Measurements from ENCODE around the gene DTX3.
"Not testable (repeated sequence)": the region's sequence is repeated elsewhere in the genome, so short reads cannot be mapped to it uniquely, and the experiment has no call there.

The DTX3 gene

DNA sequence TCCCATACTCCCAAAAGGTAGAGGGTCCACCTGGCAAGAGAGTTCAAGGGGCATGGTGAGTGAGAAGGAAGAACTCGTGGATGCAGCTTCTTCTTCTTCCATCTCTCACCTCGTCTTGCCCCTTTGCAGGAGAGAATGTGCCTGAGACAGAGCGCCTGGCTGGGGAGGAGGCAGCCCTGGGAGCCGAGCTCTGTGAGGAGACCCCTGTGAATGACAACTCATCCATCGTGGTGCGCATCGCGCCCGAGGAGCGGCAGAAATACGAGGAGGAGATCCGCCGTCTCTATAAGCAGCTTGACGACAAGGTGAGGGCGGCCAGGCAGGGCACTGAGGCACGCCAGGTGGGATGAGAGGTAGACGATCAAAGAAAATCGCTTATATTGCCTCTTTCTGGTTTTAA, 34.8 kb upstream of the DTX3 start:
- TF ChIP-seq ZFX (IDR thresholded peaks at IDR 0.05), result no peak
- TF ChIP-seq, protein P1, sequence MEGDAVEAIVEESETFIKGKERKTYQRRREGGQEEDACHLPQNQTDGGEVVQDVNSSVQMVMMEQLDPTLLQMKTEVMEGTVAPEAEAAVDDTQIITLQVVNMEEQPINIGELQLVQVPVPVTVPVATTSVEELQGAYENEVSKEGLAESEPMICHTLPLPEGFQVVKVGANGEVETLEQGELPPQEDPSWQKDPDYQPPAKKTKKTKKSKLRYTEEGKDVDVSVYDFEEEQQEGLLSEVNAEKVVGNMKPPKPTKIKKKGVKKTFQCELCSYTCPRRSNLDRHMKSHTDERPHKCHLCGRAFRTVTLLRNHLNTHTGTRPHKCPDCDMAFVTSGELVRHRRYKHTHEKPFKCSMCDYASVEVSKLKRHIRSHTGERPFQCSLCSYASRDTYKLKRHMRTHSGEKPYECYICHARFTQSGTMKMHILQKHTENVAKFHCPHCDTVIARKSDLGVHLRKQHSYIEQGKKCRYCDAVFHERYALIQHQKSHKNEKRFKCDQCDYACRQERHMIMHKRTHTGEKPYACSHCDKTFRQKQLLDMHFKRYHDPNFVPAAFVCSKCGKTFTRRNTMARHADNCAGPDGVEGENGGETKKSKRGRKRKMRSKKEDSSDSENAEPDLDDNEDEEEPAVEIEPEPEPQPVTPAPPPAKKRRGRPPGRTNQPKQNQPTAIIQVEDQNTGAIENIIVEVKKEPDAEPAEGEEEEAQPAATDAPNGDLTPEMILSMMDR (conservative IDR thresholded peaks at IDR 0.05), result no peak
- H3K27ac ChIP-seq, result no peak overlapping the region

DNA sequence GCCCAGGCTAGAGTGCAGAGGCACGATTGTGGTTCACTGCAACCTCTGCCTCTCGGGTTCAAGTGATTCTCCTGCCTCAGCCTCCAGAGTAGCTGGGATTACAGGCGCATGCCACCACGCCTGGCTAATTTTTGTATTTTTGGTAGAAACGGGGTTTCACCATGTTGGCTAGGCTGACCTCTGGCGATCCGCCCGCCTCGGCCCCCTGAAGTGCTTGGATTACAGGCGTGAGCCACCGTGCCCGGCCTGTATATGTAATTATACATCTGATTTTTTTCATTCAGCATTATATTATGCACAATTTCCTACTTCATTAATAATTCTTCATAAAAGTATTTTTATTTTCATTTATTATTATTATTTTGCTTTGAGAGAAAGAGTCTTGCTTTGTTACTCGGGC, 34.2 kb upstream of the DTX3 start:
- not testable (repeated sequence) for H3K27ac ChIP-seq

DNA sequence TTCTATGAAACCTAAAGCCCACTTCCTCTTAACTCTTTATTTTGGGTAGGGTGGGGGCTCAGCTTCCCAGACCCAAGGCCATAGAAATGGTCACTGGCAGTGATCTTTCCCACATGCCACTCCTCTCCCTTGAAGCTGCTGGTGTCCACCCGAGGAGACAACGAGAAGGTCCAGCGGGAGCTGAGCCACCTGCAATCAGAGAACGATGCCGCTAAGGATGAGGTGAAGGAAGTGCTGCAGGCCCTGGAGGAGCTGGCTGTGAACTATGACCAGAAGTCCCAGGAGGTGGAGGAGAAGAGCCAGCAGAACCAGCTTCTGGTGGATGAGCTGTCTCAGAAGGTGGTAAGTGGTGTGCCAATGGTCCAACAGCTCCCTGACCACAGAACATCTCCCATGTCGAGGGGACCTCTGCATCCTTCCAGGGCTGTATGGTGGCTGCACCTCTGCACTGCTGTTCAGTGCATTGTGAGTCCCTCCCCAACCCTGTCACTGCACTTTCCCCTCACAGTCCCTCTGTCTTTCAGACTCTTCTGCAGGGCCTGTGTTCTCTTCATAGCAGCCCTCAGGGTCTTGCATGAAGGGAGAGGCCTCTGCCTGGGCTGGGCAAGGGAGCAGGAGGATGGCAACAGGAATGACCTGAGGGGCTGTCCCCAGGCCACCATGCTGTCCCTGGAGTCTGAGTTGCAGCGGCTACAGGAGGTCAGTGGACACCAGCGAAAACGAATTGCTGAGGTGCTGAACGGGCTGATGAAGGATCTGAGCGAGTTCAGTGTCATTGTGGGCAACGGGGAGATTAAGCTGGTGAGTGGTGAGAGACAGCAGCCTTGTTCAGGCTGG, 32.5 kb upstream of the DTX3 start:
- H3K27ac ChIP-seq, result no peak overlapping the region
- TF ChIP-seq ZFX (IDR thresholded peaks at IDR 0.05), result no peak
- TF ChIP-seq, protein P1 (conservative IDR thresholded peaks at IDR 0.05), result no peak

DNA sequence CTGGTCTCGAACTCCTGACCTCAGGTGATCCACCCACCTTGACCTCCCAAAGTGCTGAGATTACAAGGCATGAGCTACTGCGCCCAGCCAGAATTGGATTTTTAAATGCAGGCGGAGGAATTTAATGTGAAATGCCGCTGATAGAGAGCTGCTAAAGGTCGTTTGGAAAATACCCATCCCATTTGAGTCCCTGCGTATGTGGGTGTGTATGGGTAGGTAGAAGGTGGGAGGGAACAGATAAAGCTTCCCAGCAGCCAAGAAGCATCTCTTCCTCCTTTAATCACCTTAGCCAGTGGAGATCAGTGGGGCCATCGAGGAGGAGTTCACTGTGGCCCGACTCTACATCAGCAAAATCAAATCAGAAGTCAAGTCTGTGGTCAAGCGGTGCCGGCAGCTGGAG, 29.8 kb upstream of the DTX3 start:
- no peak for TF ChIP-seq ZFX (IDR thresholded peaks at IDR 0.05)
- TF ChIP-seq, protein P1 (conservative IDR thresholded peaks at IDR 0.05), result no peak

DNA sequence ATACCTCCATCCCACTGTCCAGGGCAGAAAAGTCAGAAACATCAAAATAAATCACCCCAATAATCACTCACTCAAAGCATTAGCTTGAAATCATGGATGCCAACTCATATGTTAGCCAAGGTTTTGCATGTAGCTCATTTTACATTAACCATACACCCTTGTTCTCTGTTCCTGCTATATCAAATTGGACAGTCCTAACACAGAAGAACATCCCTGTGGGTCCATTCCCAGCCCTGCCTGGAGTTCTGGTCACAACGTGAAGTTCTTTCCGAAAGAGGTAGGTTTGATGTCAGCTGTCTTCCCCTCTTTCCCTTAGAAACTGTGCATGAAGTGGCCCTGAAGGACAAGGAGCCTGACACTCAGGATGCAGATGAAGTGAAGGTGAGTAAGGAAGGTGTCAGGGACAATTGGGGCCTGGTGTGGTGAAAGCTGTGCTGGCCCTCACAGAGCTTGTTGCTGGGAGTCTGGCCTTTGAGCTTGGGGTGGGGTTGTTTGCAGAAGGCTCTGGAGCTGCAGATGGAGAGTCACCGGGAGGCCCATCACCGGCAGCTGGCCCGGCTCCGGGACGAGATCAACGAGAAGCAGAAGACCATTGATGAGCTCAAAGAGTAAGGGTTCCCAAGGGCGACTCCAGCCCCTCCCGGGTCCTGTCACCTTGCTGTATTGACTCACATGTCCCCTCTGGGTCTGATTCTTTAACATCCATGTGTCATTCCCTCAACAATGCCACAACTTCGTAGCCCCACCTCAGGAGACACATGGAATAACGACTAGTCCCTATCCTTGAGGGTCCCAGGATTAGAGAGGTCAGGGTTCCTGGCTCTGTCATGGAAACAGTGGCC, 28.6 kb upstream of the DTX3 start:
- H3K27ac ChIP-seq, result no peak overlapping the region
- no peak for TF ChIP-seq ZFX (IDR thresholded peaks at IDR 0.05)
- TF ChIP-seq, protein P1 (conservative IDR thresholded peaks at IDR 0.05), result no peak

More for the DNA sequence above, 29.8 kb upstream of the DTX3 start:
- H3K27ac ChIP-seq, result no peak overlapping the region

DNA sequence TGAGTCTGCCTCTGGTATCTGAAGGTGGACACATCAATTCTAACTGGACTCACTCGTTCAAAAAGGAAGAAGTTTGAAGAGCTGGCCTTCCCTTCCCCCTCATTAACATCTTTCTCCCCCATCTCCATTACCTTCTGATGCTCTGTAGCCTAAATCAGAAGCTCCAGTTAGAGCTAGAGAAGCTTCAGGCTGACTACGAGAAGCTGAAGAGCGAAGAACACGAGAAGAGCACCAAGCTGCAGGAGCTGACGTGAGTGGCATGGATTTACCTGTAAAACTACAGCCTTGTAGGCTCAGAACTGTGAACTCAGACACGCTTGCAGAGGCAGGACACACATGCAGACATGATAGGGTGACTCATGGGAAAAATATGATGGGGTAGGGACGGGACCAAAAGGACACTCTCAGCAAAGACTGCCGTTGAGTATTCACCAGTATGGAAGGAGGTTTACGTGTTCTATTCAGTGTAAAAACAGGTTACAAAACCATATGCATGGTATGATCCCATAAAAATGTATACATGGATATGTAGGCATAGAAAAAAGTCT, 27.9 kb upstream of the DTX3 start:
- H3K27ac ChIP-seq, result no peak overlapping the region
- TF ChIP-seq ZFX (IDR thresholded peaks at IDR 0.05), result no peak
- TF ChIP-seq, protein P1 (conservative IDR thresholded peaks at IDR 0.05), result no peak

DNA sequence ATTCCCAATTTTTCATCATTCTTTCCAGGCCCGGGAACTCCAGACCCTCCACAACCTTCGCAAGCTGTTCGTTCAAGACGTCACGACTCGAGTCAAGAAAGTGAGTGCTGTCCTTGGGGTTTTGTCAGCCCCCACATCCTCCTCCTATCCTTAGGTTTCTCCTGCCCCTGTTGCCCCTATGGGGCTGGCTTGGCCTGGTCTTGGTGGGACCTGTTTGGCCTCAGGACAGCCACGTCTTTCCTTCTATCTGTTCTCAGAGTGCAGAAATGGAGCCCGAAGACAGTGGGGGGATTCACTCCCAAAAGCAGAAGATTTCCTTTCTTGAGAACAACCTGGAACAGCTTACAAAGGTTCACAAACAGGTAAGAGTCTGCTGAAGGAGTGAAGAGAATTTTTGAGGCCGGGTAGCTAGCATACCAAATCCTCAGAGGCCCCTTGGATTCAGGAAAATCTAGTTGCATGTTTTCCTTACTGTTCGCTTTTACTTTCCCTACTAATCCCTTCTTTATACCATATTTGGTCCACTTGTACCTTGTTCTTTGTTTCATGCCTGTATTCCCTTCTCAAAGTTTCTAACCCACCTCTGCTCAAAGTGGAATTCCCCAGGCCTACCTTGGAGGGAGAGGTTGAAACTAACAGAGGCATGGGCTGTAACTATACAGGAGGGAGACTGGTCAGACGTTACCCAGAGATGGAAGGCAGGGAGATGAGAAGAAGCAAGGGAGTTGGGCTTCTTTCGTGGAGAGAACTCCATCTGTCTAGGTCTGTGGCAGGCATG, 26.5 kb upstream of the DTX3 start:
- no peak for TF ChIP-seq ZFX (IDR thresholded peaks at IDR 0.05)
- TF ChIP-seq, protein P1 (conservative IDR thresholded peaks at IDR 0.05), result no peak
- H3K27ac ChIP-seq, result no peak overlapping the region

Measured in C4-2B (cell line).